ENCODE results near the gene TARBP2.
A peak's percentile ranks its signal among the peaks of the same experiment; 100 is the strongest.

TARBP2 gene

DNA sequence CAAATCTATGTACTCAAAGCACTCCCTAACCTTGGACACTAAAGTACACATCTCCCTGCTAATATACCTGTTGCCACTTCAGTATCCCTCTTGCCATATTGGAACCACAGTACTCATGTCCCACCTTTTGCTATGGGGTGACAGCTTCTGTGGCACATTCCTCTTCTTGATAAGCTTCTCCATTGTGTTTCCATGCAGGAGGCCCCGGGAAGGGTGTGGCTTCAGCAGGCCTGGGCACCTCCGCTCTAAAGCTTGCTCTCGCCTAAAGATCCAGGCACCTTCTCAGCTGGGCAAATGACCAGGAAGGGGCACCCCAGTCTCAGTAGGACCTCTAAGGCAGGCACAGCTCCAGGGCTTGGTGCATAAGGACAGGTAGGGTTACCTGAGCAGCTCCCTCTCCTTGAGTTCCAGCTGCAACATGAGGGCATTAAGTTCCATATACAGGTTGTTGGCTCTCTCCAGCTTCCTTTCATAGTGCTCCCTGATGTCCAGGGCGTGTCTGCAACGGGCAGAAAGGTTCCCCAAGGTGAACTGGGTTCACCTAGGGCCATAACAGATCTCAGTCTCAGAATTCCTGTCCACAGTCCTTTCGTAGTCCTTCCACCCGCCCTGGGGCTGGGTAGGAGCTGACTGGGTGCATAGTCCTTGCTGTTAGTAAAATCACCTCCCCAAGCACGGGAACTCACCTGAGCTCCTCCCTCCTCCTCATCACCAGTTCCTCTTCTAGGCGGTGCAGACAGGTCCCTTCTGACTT, 17.7 kb upstream of the TARBP2 start:
- H3K36me3 ChIP-seq, result peaks cover 100% of the 10 kb centered on the region
- H3K9ac ChIP-seq, result no peak overlapping the region
- no peaks in the 10 kb centered on the region for H3K9me3 ChIP-seq
- H4K20me1 ChIP-seq, result peaks cover 100% of the 10 kb centered on the region
- peaks cover 8% of the 10 kb centered on the region; the same call in 1 of the 2 replicates for H3K4me1 ChIP-seq
- no peak overlapping the region for H3K27ac ChIP-seq
- no peak overlapping the region for H3K4me2 ChIP-seq
- H3K4me3 ChIP-seq, result no peak overlapping the region
- TF ChIP-seq Cebpa-rat (IDR thresholded peaks at IDR 0.05), result no peak
- 0 out of 2 replicates have a peak, but pooled peaks cover 3% of the 10 kb centered on the region for H3K27me3 ChIP-seq

DNA sequence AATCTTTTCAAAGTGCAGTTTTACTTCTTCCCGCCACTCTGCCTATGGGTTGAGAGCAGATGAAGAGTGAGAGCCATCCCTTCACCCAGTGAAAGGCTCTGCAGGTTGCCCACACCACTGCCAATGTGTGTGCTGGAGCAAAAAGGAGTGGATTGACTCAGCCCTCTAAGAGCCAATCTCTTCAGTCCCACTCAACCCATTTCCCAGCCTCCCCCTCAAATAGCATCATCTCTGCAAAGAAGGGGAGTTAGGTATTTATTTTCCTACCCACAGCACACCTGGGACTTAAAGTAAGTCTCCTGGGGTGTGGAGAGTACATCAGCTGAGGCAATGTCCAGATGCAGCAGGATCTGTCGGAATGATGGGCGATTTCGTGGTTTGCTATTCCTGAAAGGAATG, 17.1 kb upstream of the TARBP2 start:
- peaks cover 95% of the 10 kb centered on the region for H3K36me3 ChIP-seq
- H3K9ac ChIP-seq, result no peak overlapping the region
- H3K4me1 ChIP-seq, result peaks cover 8% of the 10 kb centered on the region; the same call in 1 of the 2 replicates
- H3K27ac ChIP-seq, result no peak overlapping the region
- H4K20me1 ChIP-seq, result peaks cover 94% of the 10 kb centered on the region
- TF ChIP-seq Cebpa-rat (IDR thresholded peaks at IDR 0.05), result no peak
- no peak overlapping the region for H3K4me2 ChIP-seq
- H3K27me3 ChIP-seq, result 0 out of 2 replicates have a peak, but pooled peaks cover 3% of the 10 kb centered on the region
- no peaks in the 10 kb centered on the region for H3K9me3 ChIP-seq
- H3K4me3 ChIP-seq, result no peak overlapping the region

GRCh38 chr12:53484686-53485575, 16.2 kb upstream of the TARBP2 start:
- Histone ChIP-seq H3K36me3 (peaks cover 85% of the 10 kb centered on the region), H4K20me1 (peaks cover 91% of the 10 kb centered on the region), H3K9me3 (no peaks in the 10 kb centered on the region), H3K4me1 (peaks cover 8% of the 10 kb centered on the region; the same call in 1 of the 2 replicates), H3K9ac (no peak overlapping the region), H3K4me2 (no peak overlapping the region), H3K27me3 (0 out of 2 replicates have a peak, but pooled peaks cover 3% of the 10 kb centered on the region), H3K4me3 (no peak overlapping the region), H3K27ac (no peak overlapping the region)
- TF ChIP-seq Cebpa-rat (IDR thresholded peaks at IDR 0.05), result no peak

DNA sequence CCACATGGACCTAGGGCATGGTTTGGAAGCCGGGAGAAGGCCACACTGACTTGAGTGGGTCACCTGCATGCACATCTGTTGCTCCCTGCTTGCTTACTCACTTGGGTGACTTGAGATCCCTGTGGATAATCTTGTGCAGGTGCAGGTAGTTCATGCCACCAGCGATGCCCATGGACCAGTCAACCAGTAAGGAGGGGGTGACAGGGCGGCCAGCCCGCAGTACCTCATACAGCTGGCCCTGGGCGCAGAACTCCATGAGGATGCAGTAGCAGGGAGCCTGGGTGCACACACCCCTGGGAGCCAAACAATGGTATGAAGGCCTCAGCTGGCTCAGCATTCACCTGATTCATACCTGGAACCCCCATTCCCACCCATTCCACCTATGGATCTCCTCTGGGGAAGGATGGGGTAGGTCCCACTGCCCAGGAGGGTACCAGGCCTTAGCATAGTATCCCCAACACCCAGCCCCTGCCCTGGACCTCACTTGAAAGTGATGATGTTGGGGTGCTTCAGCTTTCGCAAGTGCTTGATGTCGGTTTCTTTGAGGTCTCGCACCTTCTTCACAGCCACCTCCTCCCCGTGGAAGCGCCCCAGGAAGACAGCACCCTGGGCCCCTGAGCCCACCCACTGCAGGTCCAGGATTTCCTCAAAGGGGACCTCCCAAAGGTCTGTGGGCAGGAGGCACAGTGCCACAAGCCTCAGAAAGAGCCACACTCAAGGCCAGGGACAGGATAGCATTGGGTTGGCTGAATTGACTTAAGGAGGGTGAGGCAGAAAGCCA, 14.9 kb upstream of the TARBP2 start:
- no peaks in the 10 kb centered on the region for H3K9me3 ChIP-seq
- H3K27me3 ChIP-seq, result 0 out of 2 replicates have a peak, but pooled peaks cover 3% of the 10 kb centered on the region
- H3K4me3 ChIP-seq, result no peak overlapping the region
- no peak overlapping the region for H3K9ac ChIP-seq
- H3K4me2 ChIP-seq, result no peak overlapping the region
- H4K20me1 ChIP-seq, result peaks cover 81% of the 10 kb centered on the region
- H3K36me3 ChIP-seq, result peaks cover 73% of the 10 kb centered on the region
- no peak for TF ChIP-seq Cebpa-rat (IDR thresholded peaks at IDR 0.05)
- 0 out of 2 replicates have a peak overlapping the region, but pooled peaks have one; percentile 38 for H3K27ac ChIP-seq
- peaks cover 17% of the 10 kb centered on the region for H3K4me1 ChIP-seq

- Histone ChIP-seq H3K36me3 (peaks cover 66% of the 10 kb centered on the region), H3K9me3 (no peaks in the 10 kb centered on the region), H3K9ac (no peak overlapping the region), H3K4me2 (no peak overlapping the region), H3K4me1 (peaks cover 20% of the 10 kb centered on the region), H4K20me1 (peaks cover 75% of the 10 kb centered on the region), H3K27me3 (0 out of 2 replicates have a peak, but pooled peaks cover 3% of the 10 kb centered on the region), H3K27ac (0 out of 2 replicates have a peak overlapping the region, but pooled peaks have one; percentile 38), H3K4me3 (no peak overlapping the region)
- no peak for TF ChIP-seq Cebpa-rat (IDR thresholded peaks at IDR 0.05)
Measured at GRCh38 chr12:53486736-53487487, 14.2 kb upstream of the TARBP2 start.

GRCh38 chr12:53489242-53489864, 11.7 kb upstream of the TARBP2 start:
- Histone ChIP-seq H3K27me3 (0 out of 2 replicates have a peak, but pooled peaks cover 3% of the 10 kb centered on the region), H3K9ac (no peak overlapping the region), H3K27ac (no peak overlapping the region), H3K9me3 (no peaks in the 10 kb centered on the region), H3K4me1 (peaks cover 38% of the 10 kb centered on the region), H3K4me2 (no peak overlapping the region), H4K20me1 (peaks cover 55% of the 10 kb centered on the region), H3K4me3 (no peak overlapping the region), H3K36me3 (peaks cover 41% of the 10 kb centered on the region)
- TF ChIP-seq Cebpa-rat (IDR thresholded peaks at IDR 0.05), result no peak

GRCh38 chr12:53492188-53492587, 8.9 kb upstream of the TARBP2 start:
- Histone ChIP-seq H3K9me3 (no peaks in the 10 kb centered on the region), H4K20me1 (peaks cover 26% of the 10 kb centered on the region), H3K4me2 (peak overlapping the region; percentile 90), H3K9ac (no peak overlapping the region), H3K4me1 (peaks cover 57% of the 10 kb centered on the region), H3K27ac (peak overlapping the region; percentile 44; the same call in 1 of the 2 replicates), H3K27me3 (no peaks in the 10 kb centered on the region), H3K36me3 (peaks cover 15% of the 10 kb centered on the region), H3K4me3 (no peak overlapping the region)
- TF ChIP-seq Cebpa-rat (IDR thresholded peaks at IDR 0.05), result no peak

- no peak for TF ChIP-seq Cebpa-rat (IDR thresholded peaks at IDR 0.05)
- H3K9me3 ChIP-seq, result no peaks in the 10 kb centered on the region
Measured at GRCh38 chr12:53492830-53493609, 8.1 kb upstream of the TARBP2 start.

More at GRCh38 chr12:53492830-53493609, 8.1 kb upstream of the TARBP2 start:
- Histone ChIP-seq H3K27me3 (no peaks in the 10 kb centered on the region), H3K4me1 (peaks cover 65% of the 10 kb centered on the region), H3K36me3 (peaks cover 10% of the 10 kb centered on the region), H3K27ac (peak overlapping the region; percentile 80), H4K20me1 (peaks cover 18% of the 10 kb centered on the region; the same call in 1 of the 2 replicates), H3K9ac (peak overlapping the region; percentile 72), H3K4me2 (peak overlapping the region; percentile 90), H3K4me3 (peak overlapping the region; percentile 69)

All from BLaER1 (cell line).